ENCODE results near the gene ODF2. TPM values are rescaled to one million over a fixed set of nuclear protein-coding genes. Genes with fewer than 3 reads are reported as not detected.
"Not testable (repeated sequence)": the region's sequence is repeated elsewhere in the genome, so short reads cannot be mapped to it uniquely, and the experiment has no call there.

Gene ODF2
- total RNA-seq, 1 donor from 2014 or later, result 42.4 TPM

- no peak for DNase-seq (ENCODE audit: low spot score in 2 of 2, unreplicated experiment in 2 of 2)
- H3K9me3 Mint-ChIP-seq, result no peaks in the 10 kb centered on the region
- no peak for TF ChIP-seq CTCF (IDR thresholded peaks at IDR 0.05; ENCODE audit: unreplicated experiment)
- H3K27me3 Mint-ChIP-seq (ENCODE audit: low read depth), result no peaks in the 10 kb centered on the region
- peak overlapping the region; percentile 80 for H3K4me3 Mint-ChIP-seq
- H3K4me1 Mint-ChIP-seq, result peaks cover 16% of the 10 kb centered on the region
- no peak overlapping the region for H3K27ac Mint-ChIP-seq
- H3K36me3 Mint-ChIP-seq, result peaks cover 13% of the 10 kb centered on the region
Measured at GRCh38 chr9:128422783-128423150, 33.0 kb upstream of the ODF2 start.

DNA sequence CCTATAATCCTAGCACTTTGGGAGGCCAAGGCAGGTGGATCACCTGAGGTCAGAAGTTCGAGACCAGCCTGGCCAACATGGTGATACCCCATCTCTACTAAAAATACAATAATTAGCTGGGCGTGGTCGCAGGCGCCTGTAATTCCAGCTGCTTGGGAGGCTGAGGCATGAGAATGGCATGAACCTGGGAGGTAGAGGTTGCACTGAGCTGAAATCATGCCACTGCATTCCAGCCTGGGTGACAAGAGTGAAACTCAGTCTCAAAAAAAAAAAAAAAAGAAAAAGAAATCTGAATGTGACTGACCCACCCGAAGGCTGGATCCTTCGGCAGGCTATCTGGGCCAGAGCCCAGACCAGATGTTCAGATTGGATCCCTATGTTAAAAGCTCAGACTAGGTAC, 32.5 kb upstream of the ODF2 start:
- DNase-seq (ENCODE audit: low spot score in 2 of 2, unreplicated experiment in 2 of 2); H3K4me3 Mint-ChIP-seq; H3K27me3 Mint-ChIP-seq (ENCODE audit: low read depth); H3K27ac Mint-ChIP-seq; H3K9me3 Mint-ChIP-seq: not testable (repeated sequence)
- Mint-ChIP-seq H3K4me1 (peaks cover 16% of the 10 kb centered on the region), H3K36me3 (peaks cover 13% of the 10 kb centered on the region)

GRCh38 chr9:128424268-128424780, 31.5 kb upstream of the ODF2 start:
- no peak overlapping the region for H3K4me3 Mint-ChIP-seq
- H3K36me3 Mint-ChIP-seq, result peaks cover 13% of the 10 kb centered on the region
- H3K9me3 Mint-ChIP-seq, result no peaks in the 10 kb centered on the region
- H3K27ac Mint-ChIP-seq, result no peak overlapping the region
- peaks cover 8% of the 10 kb centered on the region for H3K4me1 Mint-ChIP-seq
- no peak for DNase-seq (ENCODE audit: low spot score in 2 of 2, unreplicated experiment in 2 of 2)
- TF ChIP-seq CTCF (IDR thresholded peaks at IDR 0.05; ENCODE audit: unreplicated experiment), result no peak
- no peaks in the 10 kb centered on the region for H3K27me3 Mint-ChIP-seq (ENCODE audit: low read depth)

DNA sequence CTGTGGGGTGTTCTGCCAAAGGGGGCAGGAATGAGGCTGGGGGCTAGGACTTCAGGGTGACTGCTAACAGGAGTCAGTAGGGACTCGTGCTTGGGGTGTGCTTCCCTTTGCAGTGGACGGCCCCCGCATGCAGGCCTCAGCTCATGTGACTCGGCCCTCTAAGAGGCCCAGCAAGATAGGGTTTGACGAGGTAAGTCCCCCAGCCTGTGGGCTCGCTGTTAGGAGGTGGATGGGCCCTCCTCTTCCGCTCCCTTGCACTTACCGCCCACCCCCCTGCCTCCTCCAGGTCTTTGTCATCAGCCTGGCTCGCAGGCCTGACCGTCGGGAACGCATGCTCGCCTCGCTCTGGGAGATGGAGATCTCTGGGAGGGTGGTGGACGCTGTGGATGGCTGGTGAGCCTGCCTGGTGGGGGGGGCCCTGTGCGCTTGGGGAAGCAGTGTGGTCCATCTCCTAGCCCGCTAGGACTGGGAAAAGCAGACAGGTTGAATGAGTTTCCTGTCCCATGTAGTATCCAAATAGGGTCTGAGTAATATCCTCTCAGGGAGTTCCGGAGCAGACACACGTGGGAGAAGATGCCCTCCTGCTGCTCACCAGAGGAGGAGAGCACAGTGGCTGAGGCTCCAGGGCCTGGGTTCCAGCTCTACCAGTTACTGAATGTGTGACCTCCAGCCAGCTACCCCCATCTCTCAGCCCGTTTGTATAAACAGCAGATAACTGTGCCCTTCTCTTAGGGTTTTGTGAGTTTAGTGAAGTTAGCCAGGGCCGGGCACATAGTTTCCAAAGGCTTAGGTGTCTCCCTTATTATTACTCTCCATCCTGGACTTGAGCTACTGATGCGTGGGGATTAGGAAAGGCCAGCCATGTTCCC, 26.9 kb upstream of the ODF2 start:
- H3K9me3 Mint-ChIP-seq, result no peaks in the 10 kb centered on the region
- H3K4me3 Mint-ChIP-seq, result peak overlapping the region; percentile 8
- DNase-seq (ENCODE audit: low spot score in 2 of 2, unreplicated experiment in 2 of 2), result no peak
- no peak for TF ChIP-seq CTCF (IDR thresholded peaks at IDR 0.05; ENCODE audit: unreplicated experiment)
- H3K36me3 Mint-ChIP-seq, result peaks cover 19% of the 10 kb centered on the region
- no peaks in the 10 kb centered on the region for H3K27me3 Mint-ChIP-seq (ENCODE audit: low read depth)
- H3K4me1 Mint-ChIP-seq, result no peaks in the 10 kb centered on the region
- H3K27ac Mint-ChIP-seq, result no peak overlapping the region

GRCh38 chr9:128429513-128430086, 26.2 kb upstream of the ODF2 start:
- no peak for DNase-seq (ENCODE audit: low spot score in 2 of 2, unreplicated experiment in 2 of 2)
- no peak overlapping the region for H3K27ac Mint-ChIP-seq
- no peaks in the 10 kb centered on the region for H3K27me3 Mint-ChIP-seq (ENCODE audit: low read depth)
- H3K4me1 Mint-ChIP-seq, result no peaks in the 10 kb centered on the region
- no peak overlapping the region for H3K4me3 Mint-ChIP-seq
- no peak for TF ChIP-seq CTCF (IDR thresholded peaks at IDR 0.05; ENCODE audit: unreplicated experiment)
- H3K36me3 Mint-ChIP-seq, result peaks cover 12% of the 10 kb centered on the region
- no peaks in the 10 kb centered on the region for H3K9me3 Mint-ChIP-seq

DNA sequence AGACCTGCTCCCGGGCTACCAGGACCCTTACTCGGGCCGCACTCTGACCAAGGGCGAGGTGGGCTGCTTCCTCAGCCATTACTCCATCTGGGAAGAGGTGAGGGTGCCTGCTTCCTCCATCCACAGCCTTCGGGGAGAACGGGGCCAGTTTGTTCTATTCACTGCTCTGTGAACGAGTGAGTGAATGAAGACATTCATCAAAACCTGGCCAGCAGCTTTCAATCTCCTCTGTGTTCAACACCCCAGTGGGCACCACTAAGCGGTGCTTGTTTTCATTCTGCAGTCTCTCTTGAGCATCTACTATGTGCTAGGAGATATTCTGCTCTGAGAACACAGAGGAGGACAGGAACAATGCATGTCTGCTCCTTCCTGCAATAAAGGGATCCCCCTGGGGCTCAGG, 24.6 kb upstream of the ODF2 start:
- no peak overlapping the region for H3K27ac Mint-ChIP-seq
- H3K36me3 Mint-ChIP-seq, result peaks cover 13% of the 10 kb centered on the region
- no peak for TF ChIP-seq CTCF (IDR thresholded peaks at IDR 0.05; ENCODE audit: unreplicated experiment)
- H3K9me3 Mint-ChIP-seq, result no peaks in the 10 kb centered on the region
- no peak for DNase-seq (ENCODE audit: low spot score in 2 of 2, unreplicated experiment in 2 of 2)
- no peak overlapping the region for H3K4me3 Mint-ChIP-seq
- no peaks in the 10 kb centered on the region for H3K27me3 Mint-ChIP-seq (ENCODE audit: low read depth)
- no peaks in the 10 kb centered on the region for H3K4me1 Mint-ChIP-seq

Data from mesothelial cell of epicardium (in vitro differentiated cells).